HCT116 (cell line): ENCODE data around the gene WFDC5. TPM values are rescaled to one million over a fixed set of nuclear protein-coding genes. Genes with fewer than 3 reads are reported as not detected.

Source experiments
- ATAC-seq: fragments of 200-7000 bp; cut with Tn5 transposase; 2 replicates; pipeline ENCODE4 v1.9.1; 2020; ENCODE audit warnings: mild to moderate bottlenecking, moderate library complexity
- BruUV-seq: library from RNA; stranded (reverse); fragments of 400-500 nt; replicated peaks from 2 replicates; lab custom pipeline; 2021; lab: Mats Ljungman, UMichigan
- CTCF ChIA-PET: fragments of 300-600 bp; sonication (Branson Sonifier 250); formaldehyde crosslinking; loops from one replicate; lab custom pipeline; 2021; ENCODE audit warnings: antibody characterized with exemption; lab: Charles Lee
- POLR2A ChIA-PET: fragments of 300-600, 350-600 bp; sonication (Branson Sonifier 250); formaldehyde crosslinking; loops from one replicate; lab custom pipeline; 2021; ENCODE audit warnings: antibody characterized with exemption; lab: Charles Lee
- RAD21 ChIA-PET, 2 experiments: fragments of 300-600 bp; sonication (Branson Sonifier 250); formaldehyde crosslinking; loops; one replicate each; lab custom pipeline; 2023; ENCODE audit warnings: low total read pairs in 2 of 2; ENCODE audit not compliant: uncharacterized antibody in 2 of 2, unreplicated experiment in 2 of 2, low non-redundant PET in 1 of 2; lab: Charles Lee
- DNase-seq: peaks from one replicate; pipeline ENCODE4 v3.0.0-alpha.2; 2010; ENCODE audit warnings: low read depth, low spot score
- H2AFZ ChIP-seq: fragments of 200-600 bp; shearing (Covaris generic), sonication (generic); 2 replicates; pipeline ENCODE4 v1.6.1; 2017; ENCODE audit warnings: low read depth, mixed run types, mixed read lengths, antibody characterized with exemption, low read length; ENCODE audit not compliant: poor library complexity, severe bottlenecking
- H3K27ac ChIP-seq: 2 replicates; pipeline ENCODE4 v1.5.1; 2012; ENCODE audit warnings: low read depth, low read length
- H3K27me3 ChIP-seq: fragments of 200-600 bp; sonication (generic); 2 replicates; pipeline ENCODE4 v1.6.1; 2016; ENCODE audit warnings: mixed run types, low read length, mixed read lengths; ENCODE audit not compliant: insufficient read depth
- H3K36me3 ChIP-seq, 2 experiments: fragments of 200-500 bp in 1 of 2; fragments of 200-600 bp in 1 of 2; sonication (Bioruptor generic) in 1 of 2; sonication (generic) in 1 of 2; 2 replicates each; pipeline versions ENCODE4 v1.5.1 to v1.6.1; 2014 to 2016; ENCODE audit warnings: low read length in 2 of 2, inconsistent platforms in 1 of 2, mixed read lengths in 1 of 2, mixed run types in 1 of 2; ENCODE audit not compliant: insufficient read depth in 2 of 2, control insufficient read depth in 1 of 2
- H3K4me1 ChIP-seq, 2 experiments: fragments of 200-600 bp in 1 of 2; sonication (generic) in 1 of 2; 2 replicates each; pipeline versions ENCODE4 v1.5.1 to v1.6.1; 2012 to 2017; ENCODE audit warnings: low read length in 2 of 2, inconsistent platforms in 1 of 2, mild to moderate bottlenecking in 1 of 2, mixed read lengths in 1 of 2, mixed run types in 1 of 2, moderate library complexity in 1 of 2; ENCODE audit not compliant: insufficient read depth in 2 of 2, control insufficient read depth in 1 of 2
- H3K4me2 ChIP-seq: fragments of 200-600 bp; sonication (generic); 2 replicates; pipeline ENCODE4 v1.6.1; 2017; ENCODE audit warnings: mixed run types, low read length, mixed read lengths
- H3K4me3 ChIP-seq, 2 experiments: fragments of 200-600 bp in 1 of 2; sonication (generic) in 1 of 2; replicated peaks in 1 of 2; 2 replicates each; pipeline ENCODE4 v1.5.1; 2011 to 2016; ENCODE audit warnings: low read length in 2 of 2, control low read depth in 1 of 2, low read depth in 1 of 2, mild to moderate bottlenecking in 1 of 2, mixed read lengths in 1 of 2, mixed run types in 1 of 2
- H3K79me2 ChIP-seq: fragments of 200-600 bp; sonication (generic); 2 replicates; pipeline ENCODE4 v1.6.1; 2017; ENCODE audit warnings: mild to moderate bottlenecking, mixed run types, low read length, moderate library complexity, mixed read lengths; ENCODE audit not compliant: insufficient read depth
- H3K9ac ChIP-seq: fragments of 200-600 bp; sonication (generic); 2 replicates; pipeline ENCODE4 v1.6.1; 2016; ENCODE audit warnings: low read length, mixed read lengths
- H3K9me2 ChIP-seq: fragments of 200-600 bp; sonication (generic), shearing (Covaris generic); 2 replicates; pipeline ENCODE4 v1.6.1; 2017; ENCODE audit warnings: mixed run types, mild to moderate bottlenecking, moderate library complexity; ENCODE audit not compliant: insufficient read depth
- H3K9me3 ChIP-seq, 2 experiments: fragments of 200-500 bp in 1 of 2; fragments of 200-600 bp in 1 of 2; sonication (Bioruptor generic) in 1 of 2; sonication (generic) in 1 of 2; 2 replicates each; pipeline ENCODE4 v1.6.1; 2014 to 2017; ENCODE audit warnings: low read length in 2 of 2, mixed read lengths in 2 of 2, inconsistent platforms in 1 of 2, low read depth in 1 of 2, mild to moderate bottlenecking in 1 of 2, mixed run types in 1 of 2, moderate library complexity in 1 of 2; ENCODE audit not compliant: control insufficient read depth in 1 of 2, insufficient read depth in 1 of 2
- H4K20me1 ChIP-seq: fragments of 200-600 bp; sonication (generic), shearing (Covaris generic); 2 replicates; pipeline ENCODE4 v1.6.1; 2017; ENCODE audit warnings: mixed run types, mild to moderate bottlenecking, moderate library complexity; ENCODE audit not compliant: insufficient read depth
- ATF3 ChIP-seq: IDR thresholded peaks from 2 replicates; pipeline ENCODE4 v1.6.1; 2012
- EGR1 ChIP-seq: IDR thresholded peaks from 2 replicates; pipeline ENCODE4 v1.6.1; 2012; ENCODE audit warnings: low read depth
- MAX ChIP-seq: IDR thresholded peaks from 2 replicates; pipeline ENCODE4 v1.6.1; 2012
- POLR2A ChIP-seq: IDR thresholded peaks from 2 replicates; pipeline ENCODE4 v1.7.0; 2011; ENCODE audit warnings: borderline replicate concordance; ENCODE audit not compliant: insufficient read depth, insufficient read length; ENCODE audit errors: extremely low read depth
- POLR2AphosphoS5 ChIP-seq: IDR thresholded peaks from 2 replicates; pipeline ENCODE4 v1.6.1; 2011; ENCODE audit warnings: mild to moderate bottlenecking, low read depth, low read length, moderate library complexity
- RAD21 ChIP-seq: IDR thresholded peaks from 2 replicates; pipeline ENCODE4 v1.6.1; 2012; ENCODE audit warnings: low read depth, mild to moderate bottlenecking
- REST ChIP-seq: IDR thresholded peaks from 2 replicates; pipeline ENCODE4 v1.6.1; 2012; ENCODE audit warnings: low read depth
- SIN3A ChIP-seq: IDR thresholded peaks from 2 replicates; pipeline ENCODE4 v1.6.1; 2012; ENCODE audit warnings: low read depth
- SP1 ChIP-seq: IDR thresholded peaks from 2 replicates; pipeline ENCODE4 v1.6.1; 2012; ENCODE audit warnings: low read depth
- TCF7L2 ChIP-seq: IDR thresholded peaks from 2 replicates; pipeline ENCODE4 v1.7.0; 2011; ENCODE audit warnings: borderline replicate concordance, inconsistent platforms; ENCODE audit not compliant: insufficient read depth, insufficient read length; ENCODE audit errors: extremely low read depth
- YY1 ChIP-seq: IDR thresholded peaks from 2 replicates; pipeline ENCODE4 v1.6.1; 2011; ENCODE audit warnings: low read length, low read depth, moderate library complexity, mild to moderate bottlenecking; ENCODE audit not compliant: insufficient replicate concordance; ENCODE audit errors: extremely low read depth
- intact Hi-C: fragments of 100-400 bp; cut with micrococcal nuclease; formaldehyde crosslinking; loops from 2 replicates; pipeline ENCODE4 v1.10.0; 2022
- total RNA-seq: library from RNA; stranded (reverse); gene quantifications from one replicate; pipeline ENCODE4 v1.2.1, GENCODE V29; 2021; ENCODE audit not compliant: unreplicated experiment
- TF ChIP-seq, protein P1 (sequence below), 3 experiments: fragments of 200-600 bp in 1 of 3; sonication (generic) in 1 of 3; IDR thresholded peaks in 2 of 3; conservative IDR thresholded peaks in 1 of 3; 2 replicates each; pipeline ENCODE4 v1.5.1; 2012 to 2017; ENCODE audit warnings: low read depth in 2 of 3, low read length in 2 of 3, antibody characterized with exemption in 1 of 3, borderline replicate concordance in 1 of 3, control low read depth in 1 of 3, mild to moderate bottlenecking in 1 of 3, mixed read lengths in 1 of 3, mixed run types in 1 of 3, moderate library complexity in 1 of 3; ENCODE audit not compliant: insufficient read depth in 1 of 3

WFDC5 gene
- total RNA-seq, 1 experiment from 2014 or later = not detected

GRCh38 chr20:45101333-45101850 is 13.6 kb downstream of the WFDC5 start:
- no peaks in the 10 kb centered on the region for H3K9me2 ChIP-seq
- H3K9ac ChIP-seq = no peak overlapping the region
- no peaks in the 10 kb centered on the region for H4K20me1 ChIP-seq
- no peak overlapping the region for H2AFZ ChIP-seq
- TF ChIP-seq SP1 (no peak), RAD21 (no peak), YY1 (no peak), POLR2AphosphoS5 (no peak)
- TF ChIP-seq, protein P1, sequence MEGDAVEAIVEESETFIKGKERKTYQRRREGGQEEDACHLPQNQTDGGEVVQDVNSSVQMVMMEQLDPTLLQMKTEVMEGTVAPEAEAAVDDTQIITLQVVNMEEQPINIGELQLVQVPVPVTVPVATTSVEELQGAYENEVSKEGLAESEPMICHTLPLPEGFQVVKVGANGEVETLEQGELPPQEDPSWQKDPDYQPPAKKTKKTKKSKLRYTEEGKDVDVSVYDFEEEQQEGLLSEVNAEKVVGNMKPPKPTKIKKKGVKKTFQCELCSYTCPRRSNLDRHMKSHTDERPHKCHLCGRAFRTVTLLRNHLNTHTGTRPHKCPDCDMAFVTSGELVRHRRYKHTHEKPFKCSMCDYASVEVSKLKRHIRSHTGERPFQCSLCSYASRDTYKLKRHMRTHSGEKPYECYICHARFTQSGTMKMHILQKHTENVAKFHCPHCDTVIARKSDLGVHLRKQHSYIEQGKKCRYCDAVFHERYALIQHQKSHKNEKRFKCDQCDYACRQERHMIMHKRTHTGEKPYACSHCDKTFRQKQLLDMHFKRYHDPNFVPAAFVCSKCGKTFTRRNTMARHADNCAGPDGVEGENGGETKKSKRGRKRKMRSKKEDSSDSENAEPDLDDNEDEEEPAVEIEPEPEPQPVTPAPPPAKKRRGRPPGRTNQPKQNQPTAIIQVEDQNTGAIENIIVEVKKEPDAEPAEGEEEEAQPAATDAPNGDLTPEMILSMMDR (IDR thresholded peaks at IDR 0.05 in 2 of 3, conservative IDR thresholded peaks at IDR 0.05 in 1 of 3; ENCODE audit: borderline replicate concordance in 1 of 3, insufficient read depth in 1 of 3, low read depth in 2 of 3, low read length in 2 of 3) = no peak
- H3K27ac ChIP-seq = no peak overlapping the region
- DNase-seq (no peak), ATAC-seq (no peak)
- H3K9me3 ChIP-seq = no peaks in the 10 kb centered on the region
- no peak overlapping the region for H3K4me2 ChIP-seq
- H3K4me3 ChIP-seq = no peak overlapping the region
- no peaks in the 10 kb centered on the region for H3K79me2 ChIP-seq
- intact Hi-C loops = no loop called here
- RAD21 ChIA-PET = no interaction called here
- BruUV-seq = no TSS peak
- no peaks in the 10 kb centered on the region for H3K4me1 ChIP-seq
- POLR2A ChIA-PET = no interaction called here
- H3K27me3 ChIP-seq = no peaks in the 10 kb centered on the region; the same call in 1 of the 2 replicates
- CTCF ChIA-PET = interaction anchor here (1.1 kb wide), 1 partner anchor 57 kb away, joined by 3 read pairs; no protein-coding TSS in a partner anchor
- no peaks in the 10 kb centered on the region for H3K36me3 ChIP-seq

DNA sequence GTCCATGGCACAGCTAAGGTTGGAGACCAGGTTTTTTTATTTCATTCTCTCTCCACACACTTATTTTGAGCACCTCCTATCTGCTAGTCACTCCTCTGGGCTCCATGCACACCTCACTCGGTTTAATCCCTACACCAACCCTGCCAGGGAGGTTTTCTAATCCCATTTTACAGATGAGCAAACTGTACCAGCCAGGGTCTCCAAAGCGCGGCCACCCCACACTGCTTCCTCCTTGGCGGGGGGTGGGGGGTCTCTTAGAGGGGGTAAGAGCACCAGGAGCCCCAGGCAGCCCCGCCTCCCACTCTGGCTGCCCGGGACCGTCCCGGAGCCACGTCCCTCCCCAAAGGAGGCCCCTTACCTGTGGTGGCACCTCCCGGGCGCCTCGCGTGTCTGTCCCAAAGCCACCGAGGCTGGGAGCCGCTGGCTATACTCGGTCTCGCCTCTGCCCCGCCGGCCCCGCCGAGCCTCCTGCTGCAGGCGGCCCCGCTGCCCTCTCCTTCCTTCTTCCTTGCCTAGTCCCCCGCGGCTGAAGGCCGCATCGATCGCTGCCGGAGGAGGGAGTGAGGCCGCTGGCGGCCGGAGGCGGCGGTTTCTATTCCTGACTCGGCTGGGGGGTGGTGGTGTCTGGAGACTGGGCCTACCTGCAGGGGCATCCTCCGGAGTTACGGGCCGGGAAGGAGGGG is 14.3 kb downstream of the WFDC5 start, which contains the start of gene KCNS1:
KCNS1 (minus strand) TSS at position 565 of the 683 bp plus-strand sequence. CDS start 1,891 bp downstream, outside the sequence.
- Histone ChIP-seq H4K20me1 (no peaks in the 10 kb centered on the region), H3K4me3 (no peak within 1 kb of the TSS), H3K36me3 (no peaks in the 10 kb centered on the region), H2AFZ (no peak within 1 kb of the TSS), H3K9ac (no peak within 1 kb of the TSS), H3K9me3 (no peaks in the 10 kb centered on the region), H3K4me1 (no peaks in the 10 kb centered on the region), H3K4me2 (no peak within 1 kb of the TSS), H3K9me2 (no peaks in the 10 kb centered on the region), H3K27ac (no peak within 1 kb of the TSS), H3K27me3 (no peaks in the 10 kb centered on the region), H3K79me2 (no peaks in the 10 kb centered on the region)
- BruUV-seq = no TSS peak
- RAD21 ChIA-PET = no interaction called here
- intact Hi-C loops = no loop called here
- CTCF ChIA-PET = interaction anchor here (0.9 to 1.1 kb wide), 2 partner anchors 57 to 155 kb away, joined by 3 read pairs; no protein-coding TSS in a partner anchor
- POLR2A ChIA-PET = no interaction called here
- ATAC-seq (no peak), DNase-seq (no peak)
- TF ChIP-seq RAD21 (no peak), EGR1 (no peak), YY1 (no peak), ATF3 (no peak), TCF7L2 (no peak), POLR2A (no peak), MAX (no peak), REST (no peak), SIN3A (no peak)
